ENCODE data around the gene CNTD1. TPM values are rescaled to one million over a fixed set of nuclear protein-coding genes. Genes with fewer than 3 reads are reported as not detected.

The CNTD1 gene
- total RNA-seq, 1 donor from 2014 or later = not detected

DNA sequence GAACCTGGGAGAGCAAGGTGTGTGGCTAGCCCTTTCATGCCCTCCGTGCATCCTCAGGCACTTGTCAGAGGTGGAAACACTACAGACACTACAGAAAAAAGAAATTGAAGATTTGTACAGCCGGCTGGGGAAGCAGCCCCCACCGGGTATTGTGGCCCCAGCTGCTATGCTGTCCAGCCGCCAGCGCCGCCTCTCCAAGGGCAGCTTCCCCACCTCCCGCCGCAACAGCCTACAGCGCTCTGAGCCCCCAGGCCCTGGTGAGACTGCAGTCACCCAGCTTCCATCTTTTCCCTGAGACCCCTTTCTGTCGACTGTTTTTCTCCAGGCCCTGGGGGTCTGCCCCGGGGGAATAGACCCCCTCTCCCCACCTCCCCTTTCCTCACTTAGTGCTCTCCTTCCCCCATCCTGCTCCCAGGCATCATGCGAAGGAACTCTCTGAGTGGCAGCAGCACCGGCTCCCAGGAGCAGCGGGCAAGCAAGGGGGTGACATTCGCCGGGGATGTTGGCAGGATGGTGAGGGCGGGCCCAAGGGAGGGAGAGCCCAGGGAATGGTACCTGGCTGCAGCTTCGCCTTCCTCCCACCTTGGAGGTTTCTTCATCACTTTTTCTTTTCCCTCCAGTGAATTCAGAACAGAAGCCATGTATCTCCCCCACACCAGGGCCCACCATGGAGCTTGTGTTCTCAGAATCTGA, 2.4 kb upstream of the CNTD1 start:
- H3K36me3 ChIP-seq = peaks cover 11% of the 10 kb centered on the region
- no peaks in the 10 kb centered on the region for H3K27me3 ChIP-seq (ENCODE audit: low read depth)

DNA sequence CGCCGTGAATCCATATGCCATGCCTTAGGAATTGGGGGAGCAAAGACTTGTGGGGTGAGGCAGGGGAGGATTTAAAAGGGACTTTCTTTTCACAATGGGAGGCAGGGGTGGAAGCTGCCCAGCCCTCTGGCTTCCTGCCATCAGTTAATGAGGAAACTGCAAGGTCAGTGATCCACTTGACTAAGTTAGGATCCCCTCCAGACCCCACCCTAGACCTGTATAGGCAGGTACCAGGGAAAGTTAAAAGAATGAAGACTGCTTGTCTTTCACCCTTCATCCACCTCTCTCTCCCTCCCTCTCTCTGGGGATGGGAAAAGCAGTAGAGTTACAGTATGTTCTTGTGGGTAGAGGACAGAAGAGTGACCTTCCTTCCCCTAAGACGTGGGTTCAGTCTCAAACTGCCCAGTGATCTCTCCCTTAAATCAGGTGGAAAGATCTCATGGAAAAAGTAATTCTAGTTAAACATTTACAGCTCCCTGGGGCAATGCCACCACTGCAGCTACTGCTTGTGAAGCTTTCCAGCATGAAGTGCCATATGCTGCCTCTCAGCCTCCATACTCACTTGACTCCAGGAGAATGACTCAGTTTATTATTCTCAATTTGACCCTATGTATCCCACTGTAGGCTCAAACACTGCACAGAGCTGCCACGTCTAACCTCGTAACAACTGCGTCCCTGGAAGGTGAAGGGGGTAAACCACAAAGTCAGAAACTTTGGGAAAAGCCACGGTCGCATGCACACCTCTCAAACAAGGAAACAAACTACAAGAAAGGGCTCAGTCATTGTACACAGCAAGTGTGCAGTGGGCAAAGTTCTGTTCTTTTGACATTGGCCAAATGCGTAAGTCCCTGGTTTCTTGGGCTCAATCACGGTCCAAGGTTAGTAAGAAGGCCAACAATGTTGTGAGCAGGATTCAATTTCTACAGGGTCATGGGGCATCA, 1.3 kb upstream of the CNTD1 start:
- TF ChIP-seq CTCF (IDR thresholded peaks at IDR 0.05; ENCODE audit: borderline replicate concordance) = no peak
- peak overlapping the region; percentile 89 for H3K4me3 ChIP-seq
- intact Hi-C loops (cut with micrococcal nuclease) = no loop called here
- H3K9me3 ChIP-seq (replicated peaks) = no peaks in the 10 kb centered on the region
- peaks cover 27% of the 10 kb centered on the region for H3K4me1 ChIP-seq
- peaks cover 11% of the 10 kb centered on the region for H3K36me3 ChIP-seq
- H3K27me3 ChIP-seq (ENCODE audit: low read depth) = no peaks in the 10 kb centered on the region
- no peak overlapping the region for H3K27ac ChIP-seq (replicated peaks)
- no peak for DNase-seq

More for the DNA sequence above, 2.4 kb upstream of the CNTD1 start:
- Histone ChIP-seq H3K9me3 (replicated peaks) (no peaks in the 10 kb centered on the region), H3K4me1 (peaks cover 27% of the 10 kb centered on the region), H3K27ac (replicated peaks) (no peak overlapping the region), H3K4me3 (no peak overlapping the region)
- DNase-seq = no peak
- intact Hi-C loops (cut with micrococcal nuclease) = no loop called here
- TF ChIP-seq CTCF (IDR thresholded peaks at IDR 0.05; ENCODE audit: borderline replicate concordance) = no peak

DNA sequence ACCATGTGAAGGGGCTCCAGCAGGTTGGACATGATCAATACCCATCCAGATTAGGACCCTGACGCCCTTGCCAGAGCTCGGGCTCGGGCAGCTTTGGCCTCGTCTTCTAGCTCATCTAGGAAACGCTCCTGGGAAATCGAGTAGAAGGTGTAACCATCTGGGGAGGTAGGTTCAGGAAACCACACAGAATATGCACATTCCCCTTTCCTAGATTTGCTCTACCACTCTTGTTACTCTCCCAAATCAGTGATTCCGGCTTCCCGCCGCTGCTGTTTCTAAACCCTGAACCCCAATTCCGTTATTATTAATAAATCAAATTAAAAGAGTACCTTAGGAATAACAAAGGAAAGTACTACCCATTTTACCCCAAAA, 664 bp upstream of the CNTD1 start:
- no peaks in the 10 kb centered on the region for H3K9me3 ChIP-seq (replicated peaks)
- H3K36me3 ChIP-seq = peaks cover 11% of the 10 kb centered on the region
- TF ChIP-seq CTCF (IDR thresholded peaks at IDR 0.05; ENCODE audit: borderline replicate concordance) = no peak
- peak overlapping the region; percentile 89 for H3K4me3 ChIP-seq
- peaks cover 27% of the 10 kb centered on the region for H3K4me1 ChIP-seq
- H3K27ac ChIP-seq (replicated peaks) = peak overlapping the region; percentile 84
- no peak for DNase-seq
- intact Hi-C loops (cut with micrococcal nuclease) = no loop called here
- H3K27me3 ChIP-seq (ENCODE audit: low read depth) = no peaks in the 10 kb centered on the region

GRCh38 chr17:42803074-42803883, 4.6 kb downstream of the CNTD1 start:
- H3K36me3 ChIP-seq = no peaks in the 10 kb centered on the region
- peaks cover 9% of the 10 kb centered on the region for H3K4me1 ChIP-seq
- no peak for TF ChIP-seq CTCF (IDR thresholded peaks at IDR 0.05; ENCODE audit: borderline replicate concordance)
- DNase-seq = no peak
- no peaks in the 10 kb centered on the region for H3K27me3 ChIP-seq (ENCODE audit: low read depth)
- H3K27ac ChIP-seq (replicated peaks) = no peak overlapping the region
- intact Hi-C loops (cut with micrococcal nuclease) = no loop called here
- H3K9me3 ChIP-seq (replicated peaks) = no peaks in the 10 kb centered on the region
- H3K4me3 ChIP-seq = no peak overlapping the region

DNA sequence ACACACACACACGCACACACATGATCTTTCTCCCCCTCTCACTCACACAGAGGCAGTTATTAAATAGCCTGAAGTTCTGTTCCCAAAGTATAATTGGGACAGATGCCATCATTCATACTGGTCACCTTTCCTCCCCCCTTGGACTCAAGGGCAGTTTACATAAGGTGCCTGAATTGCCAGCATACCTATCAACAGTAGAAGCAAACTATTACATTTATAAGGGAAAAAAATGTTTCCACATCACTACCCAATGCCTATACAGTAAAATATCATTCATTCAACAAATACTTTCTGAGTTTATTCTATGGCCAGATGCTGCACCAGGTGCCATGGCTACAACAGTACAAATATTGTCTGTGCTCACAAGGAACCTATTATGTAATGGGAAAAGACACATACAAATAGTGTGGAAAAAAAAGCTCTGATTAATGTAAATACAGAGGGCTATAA, 6.3 kb downstream of the CNTD1 start:
- TF ChIP-seq CTCF (IDR thresholded peaks at IDR 0.05; ENCODE audit: borderline replicate concordance) = no peak
- Histone ChIP-seq H3K4me1 (no peaks in the 10 kb centered on the region), H3K36me3 (peaks cover 7% of the 10 kb centered on the region), H3K9me3 (replicated peaks) (no peaks in the 10 kb centered on the region), H3K27me3 (ENCODE audit: low read depth) (no peaks in the 10 kb centered on the region), H3K27ac (replicated peaks) (no peak overlapping the region), H3K4me3 (no peak overlapping the region)
- DNase-seq = no peak
- intact Hi-C loops (cut with micrococcal nuclease) = no loop called here

Data from left ventricle myocardium inferior (tissue), 1 donor.